ENCODE measurements around the gene MTNR1B.

- TF ChIP-seq, protein P1, sequence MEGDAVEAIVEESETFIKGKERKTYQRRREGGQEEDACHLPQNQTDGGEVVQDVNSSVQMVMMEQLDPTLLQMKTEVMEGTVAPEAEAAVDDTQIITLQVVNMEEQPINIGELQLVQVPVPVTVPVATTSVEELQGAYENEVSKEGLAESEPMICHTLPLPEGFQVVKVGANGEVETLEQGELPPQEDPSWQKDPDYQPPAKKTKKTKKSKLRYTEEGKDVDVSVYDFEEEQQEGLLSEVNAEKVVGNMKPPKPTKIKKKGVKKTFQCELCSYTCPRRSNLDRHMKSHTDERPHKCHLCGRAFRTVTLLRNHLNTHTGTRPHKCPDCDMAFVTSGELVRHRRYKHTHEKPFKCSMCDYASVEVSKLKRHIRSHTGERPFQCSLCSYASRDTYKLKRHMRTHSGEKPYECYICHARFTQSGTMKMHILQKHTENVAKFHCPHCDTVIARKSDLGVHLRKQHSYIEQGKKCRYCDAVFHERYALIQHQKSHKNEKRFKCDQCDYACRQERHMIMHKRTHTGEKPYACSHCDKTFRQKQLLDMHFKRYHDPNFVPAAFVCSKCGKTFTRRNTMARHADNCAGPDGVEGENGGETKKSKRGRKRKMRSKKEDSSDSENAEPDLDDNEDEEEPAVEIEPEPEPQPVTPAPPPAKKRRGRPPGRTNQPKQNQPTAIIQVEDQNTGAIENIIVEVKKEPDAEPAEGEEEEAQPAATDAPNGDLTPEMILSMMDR (IDR thresholded peaks at IDR 0.05), result no peak
- TF ChIP-seq POLR2A (IDR thresholded peaks at IDR 0.05), result no peak
These were observed 32.9 kb downstream of the MTNR1B start for GRCh38 chr11:93002380-93002779.

All from lower leg skin (tissue), 3 donors.